Stomach (tissue), 4 donors: ENCODE measurements around the gene VSTM2B.

ENCODE experiments used
- EP300 ChIP-seq: sonication (generic); formaldehyde crosslinking; IDR thresholded peaks from one replicate; pipeline ENCODE4 v1.6.1; 2017; ENCODE audit warnings: antibody characterized with exemption
- POLR2A ChIP-seq, 4 donors: fragments of 450-650 bp; IDR thresholded peaks; one replicate each; pipeline ENCODE4 v1.6.1; 2016; ENCODE audit warnings: antibody characterized with exemption in 4 of 4, control low read depth in 2 of 4, mild to moderate bottlenecking in 1 of 4, moderate library complexity in 1 of 4

DNA sequence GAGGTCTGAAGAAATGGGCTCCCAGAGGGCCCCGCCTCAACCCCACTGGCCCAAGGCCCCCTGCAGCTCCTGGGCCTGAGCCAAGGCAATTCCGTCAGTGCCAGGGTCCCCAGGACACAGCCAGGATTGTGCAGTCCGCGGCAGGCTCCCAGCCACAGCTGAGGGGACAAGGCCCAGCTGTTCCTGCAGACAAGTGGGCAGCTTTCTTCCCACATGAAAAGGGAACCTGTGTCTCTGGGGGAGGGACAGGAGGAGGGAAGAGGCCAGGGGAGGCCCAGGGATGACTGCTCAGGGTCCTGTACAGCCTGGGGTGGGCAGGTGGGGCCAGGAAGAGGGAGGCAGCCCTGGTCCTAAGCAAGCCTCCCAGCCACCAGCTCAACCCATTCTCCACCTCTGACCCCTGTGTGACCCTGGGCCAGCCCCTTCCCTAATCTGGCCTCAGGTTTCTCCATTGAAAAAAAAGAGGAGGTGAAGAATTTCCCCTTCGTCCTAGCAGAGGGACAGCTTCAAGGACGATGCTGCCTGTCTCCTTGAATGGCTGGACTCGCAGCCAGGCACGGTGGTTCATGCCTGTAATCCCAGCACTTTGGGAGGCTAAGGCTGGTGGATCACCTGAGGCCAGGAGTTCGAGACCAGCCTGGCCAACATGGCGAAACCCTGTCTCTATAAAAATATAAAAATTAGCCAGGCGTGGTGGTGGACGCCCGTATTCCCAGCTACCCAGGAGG, 20.5 kb upstream of the VSTM2B start:
- no peak for TF ChIP-seq POLR2A (IDR thresholded peaks at IDR 0.05)
- TF ChIP-seq EP300, result no peak
